Measurements from ENCODE around the gene VWA1.

DNA sequence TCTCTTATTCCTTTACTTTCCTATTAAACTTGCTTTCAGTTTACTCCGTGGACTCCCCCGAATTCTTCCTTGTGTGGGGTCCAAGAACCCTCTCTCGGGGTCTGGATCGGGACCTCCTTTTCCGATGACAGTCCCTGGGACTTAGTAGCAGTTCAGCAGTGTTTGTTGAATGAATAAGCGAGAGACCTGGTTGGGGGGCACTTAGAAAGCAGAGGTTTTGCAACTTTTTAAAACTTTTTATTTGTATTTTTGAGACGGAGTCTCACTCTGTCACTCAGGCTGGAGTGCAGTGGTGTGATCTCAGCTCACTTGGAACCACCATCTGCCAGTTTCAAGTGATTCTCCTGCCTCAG is 12.3 kb upstream of the VWA1 start:
- TF ChIP-seq, protein P1, sequence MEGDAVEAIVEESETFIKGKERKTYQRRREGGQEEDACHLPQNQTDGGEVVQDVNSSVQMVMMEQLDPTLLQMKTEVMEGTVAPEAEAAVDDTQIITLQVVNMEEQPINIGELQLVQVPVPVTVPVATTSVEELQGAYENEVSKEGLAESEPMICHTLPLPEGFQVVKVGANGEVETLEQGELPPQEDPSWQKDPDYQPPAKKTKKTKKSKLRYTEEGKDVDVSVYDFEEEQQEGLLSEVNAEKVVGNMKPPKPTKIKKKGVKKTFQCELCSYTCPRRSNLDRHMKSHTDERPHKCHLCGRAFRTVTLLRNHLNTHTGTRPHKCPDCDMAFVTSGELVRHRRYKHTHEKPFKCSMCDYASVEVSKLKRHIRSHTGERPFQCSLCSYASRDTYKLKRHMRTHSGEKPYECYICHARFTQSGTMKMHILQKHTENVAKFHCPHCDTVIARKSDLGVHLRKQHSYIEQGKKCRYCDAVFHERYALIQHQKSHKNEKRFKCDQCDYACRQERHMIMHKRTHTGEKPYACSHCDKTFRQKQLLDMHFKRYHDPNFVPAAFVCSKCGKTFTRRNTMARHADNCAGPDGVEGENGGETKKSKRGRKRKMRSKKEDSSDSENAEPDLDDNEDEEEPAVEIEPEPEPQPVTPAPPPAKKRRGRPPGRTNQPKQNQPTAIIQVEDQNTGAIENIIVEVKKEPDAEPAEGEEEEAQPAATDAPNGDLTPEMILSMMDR (conservative IDR thresholded peaks at IDR 0.05; ENCODE audit: low read length): no peak
- TF ChIP-seq EZH2phosphoT487 (IDR thresholded peaks at IDR 0.05; ENCODE audit: borderline replicate concordance, low read depth, low read length): no peak

Measured in OCI-LY7 (cell line).